GM23338 (cell line): ENCODE data around the gene GLP1R. TPM values are rescaled to one million over a fixed set of nuclear protein-coding genes. Genes with fewer than 3 reads are reported as not detected.

Experiments
- ATAC-seq: fragments of 200-7000 bp; cut with Tn5 transposase; 3 replicates; pipeline ENCODE4 v1.9.1; 2020
- DNase-seq: peaks from one replicate; pipeline ENCODE4 v3.0.0-alpha.2; 2015; ENCODE audit warnings: low spot score
- H2AFZ ChIP-seq: fragments of 200-600 bp; sonication (generic); 2 replicates; pipeline ENCODE4 v1.8.0; 2016; ENCODE audit warnings: antibody characterized with exemption, mild to moderate bottlenecking, moderate library complexity
- H3F3A ChIP-seq: fragments of 200-600 bp; sonication (generic); replicated peaks from 2 replicates; pipeline ENCODE4 v1.8.0; 2017; ENCODE audit warnings: antibody characterized with exemption, mixed run types, low read depth
- H3K27ac ChIP-seq: fragments of 200-600 bp; sonication (generic); 2 replicates; pipeline ENCODE4 v1.6.1; 2016; ENCODE audit warnings: low read depth
- H3K27me3 ChIP-seq: fragments of 200-600 bp; sonication (generic); 2 replicates; pipeline ENCODE4 v1.8.0; 2016; ENCODE audit warnings: mild to moderate bottlenecking, mixed run types, moderate library complexity; ENCODE audit not compliant: insufficient read depth
- H3K36me3 ChIP-seq: fragments of 200-600 bp; sonication (generic); 2 replicates; pipeline ENCODE4 v1.8.0; 2016; ENCODE audit warnings: mild to moderate bottlenecking; ENCODE audit not compliant: insufficient read depth
- H3K4me1 ChIP-seq: fragments of 200-600 bp; sonication (generic); 2 replicates; pipeline ENCODE4 v1.8.0; 2016; ENCODE audit warnings: mild to moderate bottlenecking, moderate library complexity; ENCODE audit not compliant: insufficient read depth
- H3K4me2 ChIP-seq: fragments of 200-600 bp; sonication (generic); 2 replicates; pipeline ENCODE4 v1.7.1; 2017; ENCODE audit warnings: mixed run types
- H3K4me3 ChIP-seq: fragments of 200-600 bp; sonication (generic); 2 replicates; pipeline ENCODE4 v1.6.1; 2016; ENCODE audit warnings: mixed run types
- H3K79me2 ChIP-seq: fragments of 200-600 bp; sonication (generic); replicated peaks from 2 replicates; pipeline ENCODE4 v1.8.0; 2017; ENCODE audit warnings: mild to moderate bottlenecking; ENCODE audit not compliant: insufficient read depth
- H3K9me2 ChIP-seq: fragments of 200-600 bp; sonication (generic); 2 replicates; pipeline ENCODE4 v1.8.0; 2017; ENCODE audit not compliant: insufficient read depth
- H4K20me1 ChIP-seq: fragments of 200-600 bp; sonication (generic); replicated peaks from 2 replicates; pipeline ENCODE4 v1.8.0; 2017; ENCODE audit warnings: mild to moderate bottlenecking; ENCODE audit not compliant: insufficient read depth
- H3K27ac Mint-ChIP-seq: 2 replicates; pipeline ENCODE4 v1.8.0; 2020; ENCODE audit warnings: inconsistent platforms, mild to moderate bottlenecking, moderate library complexity, mixed read lengths
- H3K27me3 Mint-ChIP-seq: 3 replicates; pipeline ENCODE4 v1.8.0; 2022; ENCODE audit warnings: low read depth, mild to moderate bottlenecking, moderate library complexity, mixed read lengths, inconsistent platforms; ENCODE audit not compliant: insufficient read depth, poor library complexity
- H3K36me3 Mint-ChIP-seq: 3 replicates; pipeline ENCODE4 v1.8.0; 2021; ENCODE audit warnings: low read depth, mild to moderate bottlenecking, inconsistent platforms, moderate library complexity, mixed read lengths
- H3K4me1 Mint-ChIP-seq: 3 replicates; pipeline ENCODE4 v1.8.0; 2020; ENCODE audit warnings: mild to moderate bottlenecking, inconsistent platforms, mixed read lengths
- H3K4me3 Mint-ChIP-seq: 3 replicates; pipeline ENCODE4 v1.8.0; 2021; ENCODE audit warnings: moderate library complexity, mild to moderate bottlenecking, inconsistent platforms, mixed read lengths
- H3K9me3 Mint-ChIP-seq: 3 replicates; pipeline ENCODE4 v1.8.0; 2020; ENCODE audit warnings: moderate library complexity, mild to moderate bottlenecking, inconsistent platforms, mixed read lengths
- CREB1 ChIP-seq: fragments of 250-450 bp; sonication (Bioruptor Pico); IDR thresholded peaks from 2 replicates; pipeline ENCODE4 v1.5.0; 2020; ENCODE audit warnings: low read depth, mild to moderate bottlenecking, moderate library complexity
- EZH2phosphoT487 ChIP-seq: fragments of 200-600 bp; sonication (generic); IDR thresholded peaks from one replicate; pipeline ENCODE4 v1.8.1; 2018; ENCODE audit warnings: antibody characterized with exemption; ENCODE audit not compliant: unreplicated experiment
- JUNB ChIP-seq: IDR thresholded peaks from one replicate; pipeline ENCODE4 v1.6.1; 2016; ENCODE audit warnings: antibody characterized with exemption; ENCODE audit not compliant: unreplicated experiment
- NANOG ChIP-seq: IDR thresholded peaks from 2 replicates; pipeline ENCODE4 v1.6.1; 2016; ENCODE audit warnings: antibody characterized with exemption, borderline replicate concordance
- POLR2AphosphoS5 ChIP-seq: IDR thresholded peaks from 2 replicates; pipeline ENCODE4 v1.6.1; 2016; ENCODE audit warnings: antibody characterized with exemption, low read depth
- STAT1 ChIP-seq: IDR thresholded peaks from one replicate; pipeline ENCODE4 v1.6.1; 2016; ENCODE audit warnings: antibody characterized with exemption; ENCODE audit not compliant: unreplicated experiment
- ZNF114 ChIP-seq: fragments of 250-450 bp; sonication (Bioruptor Pico); IDR thresholded peaks from 2 replicates; pipeline ENCODE4 v1.5.0; 2020; ENCODE audit warnings: mild to moderate bottlenecking, moderate library complexity
- ZNF331 ChIP-seq: fragments of 250-450 bp; sonication (Bioruptor Pico); IDR thresholded peaks from 2 replicates; pipeline ENCODE4 v1.5.0; 2020; ENCODE audit warnings: low read depth, mild to moderate bottlenecking, moderate library complexity
- polyA plus RNA-seq: library from polyadenylated mRNA; unstranded; fragments of >200 nt; fragmentation: Nextera tagmentation; extraction: Ambion mirVana; gene quantifications from 2 replicates; pipeline ENCODE4 v1.2.1, GENCODE V29; 2016
- total RNA-seq: library from RNA; depleted of rRNA; stranded (reverse); fragments of >200 nt; shearing (Covaris generic); gene quantifications from 2 replicates; pipeline ENCODE4 v1.2.3, GENCODE V29; 2014
- TF ChIP-seq, protein P1 (sequence below): fragments of 250-450 bp; sonication (Bioruptor Pico); IDR thresholded peaks from 2 replicates; pipeline ENCODE4 v1.5.0; 2020; ENCODE audit warnings: mild to moderate bottlenecking, moderate library complexity
- TF ChIP-seq, protein P2 (sequence below): IDR thresholded peaks from one replicate; pipeline ENCODE4 v1.6.1; 2018; ENCODE audit warnings: antibody characterized with exemption; ENCODE audit not compliant: unreplicated experiment
- TF ChIP-seq, protein P3 (sequence below), 2 experiments: fragments of 200-600 bp in 1 of 2; sonication (generic) in 1 of 2; conservative IDR thresholded peaks; 2 replicates each; pipeline versions ENCODE4 v1.5.1 to v1.6.1; 2016 to 2017; ENCODE audit warnings: antibody characterized with exemption in 2 of 2, low read depth in 2 of 2, mild to moderate bottlenecking in 2 of 2, moderate library complexity in 1 of 2

Gene GLP1R
- total and polyA plus RNA-seq, 2 experiments from 2014 or later = 0.42 to 3.7 TPM

DNA sequence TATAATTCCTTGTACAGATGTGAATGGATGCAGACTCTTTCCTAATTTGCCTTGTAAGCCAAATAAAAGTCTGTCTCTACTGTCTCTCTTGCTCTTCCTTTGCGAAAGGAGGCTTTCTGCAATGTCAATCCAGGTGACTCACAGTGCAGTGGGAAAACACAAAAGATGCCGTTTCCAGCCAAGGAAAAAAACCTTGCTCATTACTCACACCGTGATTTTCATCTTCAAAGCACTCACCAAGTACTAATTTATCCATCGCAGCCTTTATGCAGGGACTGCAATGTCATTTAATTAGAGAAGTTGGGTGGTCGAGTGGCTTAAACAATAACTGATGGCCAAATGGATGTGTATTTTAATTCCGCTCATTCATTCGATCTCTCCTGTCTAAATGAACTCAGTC lies 42.6 kb downstream of the GLP1R start:
- H3K36me3 ChIP-seq = no peaks in the 10 kb centered on the region
- Mint-ChIP-seq H3K4me3 (no peak overlapping the region; the same call in 2 of the 3 replicates), H3K27ac (no peak overlapping the region), H3K36me3 (no peaks in the 10 kb centered on the region; the same call in 2 of the 3 replicates), H3K9me3 (no peaks in the 10 kb centered on the region), H3K4me1 (peaks cover 58% of the 10 kb centered on the region), H3K27me3 (peaks cover 6% of the 10 kb centered on the region)
- H3K4me1 ChIP-seq = peaks cover 10% of the 10 kb centered on the region
- no peak for ATAC-seq
- no peaks in the 10 kb centered on the region for H3K9me2 ChIP-seq
- no peaks in the 10 kb centered on the region for H3K27me3 ChIP-seq
- no peaks in the 10 kb centered on the region for H3K79me2 ChIP-seq
- H3F3A ChIP-seq = no peaks in the 10 kb centered on the region
- H4K20me1 ChIP-seq = no peaks in the 10 kb centered on the region
- no peak overlapping the region for H3K27ac ChIP-seq
- TF ChIP-seq JUNB (no peak), EZH2phosphoT487 (no peak), CREB1 (CRISPR knock-in tag) (no peak), POLR2AphosphoS5 (no peak), ZNF114 (CRISPR knock-in tag) (no peak), STAT1 (no peak), ZNF331 (CRISPR knock-in tag) (no peak), NANOG (no peak)
- TF ChIP-seq, protein P1, sequence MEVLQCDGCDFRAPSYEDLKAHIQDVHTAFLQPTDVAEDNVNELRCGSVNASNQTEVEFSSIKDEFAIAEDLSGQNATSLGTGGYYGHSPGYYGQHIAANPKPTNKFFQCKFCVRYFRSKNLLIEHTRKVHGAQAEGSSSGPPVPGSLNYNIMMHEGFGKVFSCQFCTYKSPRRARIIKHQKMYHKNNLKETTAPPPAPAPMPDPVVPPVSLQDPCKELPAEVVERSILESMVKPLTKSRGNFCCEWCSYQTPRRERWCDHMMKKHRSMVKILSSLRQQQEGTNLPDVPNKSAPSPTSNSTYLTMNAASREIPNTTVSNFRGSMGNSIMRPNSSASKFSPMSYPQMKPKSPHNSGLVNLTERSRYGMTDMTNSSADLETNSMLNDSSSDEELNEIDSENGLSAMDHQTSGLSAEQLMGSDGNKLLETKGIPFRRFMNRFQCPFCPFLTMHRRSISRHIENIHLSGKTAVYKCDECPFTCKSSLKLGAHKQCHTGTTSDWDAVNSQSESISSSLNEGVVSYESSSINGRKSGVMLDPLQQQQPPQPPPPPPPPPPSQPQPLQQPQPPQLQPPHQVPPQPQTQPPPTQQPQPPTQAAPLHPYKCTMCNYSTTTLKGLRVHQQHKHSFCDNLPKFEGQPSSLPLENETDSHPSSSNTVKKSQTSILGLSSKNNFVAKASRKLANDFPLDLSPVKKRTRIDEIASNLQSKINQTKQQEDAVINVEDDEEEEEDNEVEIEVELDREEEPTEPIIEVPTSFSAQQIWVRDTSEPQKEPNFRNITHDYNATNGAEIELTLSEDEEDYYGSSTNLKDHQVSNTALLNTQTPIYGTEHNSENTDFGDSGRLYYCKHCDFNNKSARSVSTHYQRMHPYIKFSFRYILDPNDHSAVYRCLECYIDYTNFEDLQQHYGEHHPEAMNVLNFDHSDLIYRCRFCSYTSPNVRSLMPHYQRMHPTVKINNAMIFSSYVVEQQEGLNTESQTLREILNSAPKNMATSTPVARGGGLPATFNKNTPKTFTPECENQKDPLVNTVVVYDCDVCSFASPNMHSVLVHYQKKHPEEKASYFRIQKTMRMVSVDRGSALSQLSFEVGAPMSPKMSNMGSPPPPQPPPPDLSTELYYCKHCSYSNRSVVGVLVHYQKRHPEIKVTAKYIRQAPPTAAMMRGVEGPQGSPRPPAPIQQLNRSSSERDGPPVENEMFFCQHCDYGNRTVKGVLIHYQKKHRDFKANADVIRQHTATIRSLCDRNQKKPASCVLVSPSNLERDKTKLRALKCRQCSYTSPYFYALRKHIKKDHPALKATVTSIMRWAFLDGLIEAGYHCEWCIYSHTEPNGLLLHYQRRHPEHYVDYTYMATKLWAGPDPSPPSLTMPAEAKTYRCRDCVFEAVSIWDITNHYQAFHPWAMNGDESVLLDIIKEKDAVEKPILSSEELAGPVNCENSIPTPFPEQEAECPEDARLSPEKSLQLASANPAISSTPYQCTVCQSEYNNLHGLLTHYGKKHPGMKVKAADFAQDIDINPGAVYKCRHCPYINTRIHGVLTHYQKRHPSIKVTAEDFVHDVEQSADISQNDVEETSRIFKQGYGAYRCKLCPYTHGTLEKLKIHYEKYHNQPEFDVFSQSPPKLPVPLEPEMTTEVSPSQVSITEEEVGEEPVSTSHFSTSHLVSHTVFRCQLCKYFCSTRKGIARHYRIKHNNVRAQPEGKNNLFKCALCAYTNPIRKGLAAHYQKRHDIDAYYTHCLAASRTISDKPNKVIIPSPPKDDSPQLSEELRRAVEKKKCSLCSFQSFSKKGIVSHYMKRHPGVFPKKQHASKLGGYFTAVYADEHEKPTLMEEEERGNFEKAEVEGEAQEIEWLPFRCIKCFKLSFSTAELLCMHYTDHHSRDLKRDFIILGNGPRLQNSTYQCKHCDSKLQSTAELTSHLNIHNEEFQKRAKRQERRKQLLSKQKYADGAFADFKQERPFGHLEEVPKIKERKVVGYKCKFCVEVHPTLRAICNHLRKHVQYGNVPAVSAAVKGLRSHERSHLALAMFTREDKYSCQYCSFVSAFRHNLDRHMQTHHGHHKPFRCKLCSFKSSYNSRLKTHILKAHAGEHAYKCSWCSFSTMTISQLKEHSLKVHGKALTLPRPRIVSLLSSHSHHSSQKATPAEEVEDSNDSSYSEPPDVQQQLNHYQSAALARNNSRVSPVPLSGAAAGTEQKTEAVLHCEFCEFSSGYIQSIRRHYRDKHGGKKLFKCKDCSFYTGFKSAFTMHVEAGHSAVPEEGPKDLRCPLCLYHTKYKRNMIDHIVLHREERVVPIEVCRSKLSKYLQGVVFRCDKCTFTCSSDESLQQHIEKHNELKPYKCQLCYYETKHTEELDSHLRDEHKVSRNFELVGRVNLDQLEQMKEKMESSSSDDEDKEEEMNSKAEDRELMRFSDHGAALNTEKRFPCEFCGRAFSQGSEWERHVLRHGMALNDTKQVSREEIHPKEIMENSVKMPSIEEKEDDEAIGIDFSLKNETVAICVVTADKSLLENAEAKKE (CRISPR knock-in tag) = no peak
- TF ChIP-seq, protein P2, sequence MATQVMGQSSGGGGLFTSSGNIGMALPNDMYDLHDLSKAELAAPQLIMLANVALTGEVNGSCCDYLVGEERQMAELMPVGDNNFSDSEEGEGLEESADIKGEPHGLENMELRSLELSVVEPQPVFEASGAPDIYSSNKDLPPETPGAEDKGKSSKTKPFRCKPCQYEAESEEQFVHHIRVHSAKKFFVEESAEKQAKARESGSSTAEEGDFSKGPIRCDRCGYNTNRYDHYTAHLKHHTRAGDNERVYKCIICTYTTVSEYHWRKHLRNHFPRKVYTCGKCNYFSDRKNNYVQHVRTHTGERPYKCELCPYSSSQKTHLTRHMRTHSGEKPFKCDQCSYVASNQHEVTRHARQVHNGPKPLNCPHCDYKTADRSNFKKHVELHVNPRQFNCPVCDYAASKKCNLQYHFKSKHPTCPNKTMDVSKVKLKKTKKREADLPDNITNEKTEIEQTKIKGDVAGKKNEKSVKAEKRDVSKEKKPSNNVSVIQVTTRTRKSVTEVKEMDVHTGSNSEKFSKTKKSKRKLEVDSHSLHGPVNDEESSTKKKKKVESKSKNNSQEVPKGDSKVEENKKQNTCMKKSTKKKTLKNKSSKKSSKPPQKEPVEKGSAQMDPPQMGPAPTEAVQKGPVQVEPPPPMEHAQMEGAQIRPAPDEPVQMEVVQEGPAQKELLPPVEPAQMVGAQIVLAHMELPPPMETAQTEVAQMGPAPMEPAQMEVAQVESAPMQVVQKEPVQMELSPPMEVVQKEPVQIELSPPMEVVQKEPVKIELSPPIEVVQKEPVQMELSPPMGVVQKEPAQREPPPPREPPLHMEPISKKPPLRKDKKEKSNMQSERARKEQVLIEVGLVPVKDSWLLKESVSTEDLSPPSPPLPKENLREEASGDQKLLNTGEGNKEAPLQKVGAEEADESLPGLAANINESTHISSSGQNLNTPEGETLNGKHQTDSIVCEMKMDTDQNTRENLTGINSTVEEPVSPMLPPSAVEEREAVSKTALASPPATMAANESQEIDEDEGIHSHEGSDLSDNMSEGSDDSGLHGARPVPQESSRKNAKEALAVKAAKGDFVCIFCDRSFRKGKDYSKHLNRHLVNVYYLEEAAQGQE = no peak
- TF ChIP-seq, protein P3, sequence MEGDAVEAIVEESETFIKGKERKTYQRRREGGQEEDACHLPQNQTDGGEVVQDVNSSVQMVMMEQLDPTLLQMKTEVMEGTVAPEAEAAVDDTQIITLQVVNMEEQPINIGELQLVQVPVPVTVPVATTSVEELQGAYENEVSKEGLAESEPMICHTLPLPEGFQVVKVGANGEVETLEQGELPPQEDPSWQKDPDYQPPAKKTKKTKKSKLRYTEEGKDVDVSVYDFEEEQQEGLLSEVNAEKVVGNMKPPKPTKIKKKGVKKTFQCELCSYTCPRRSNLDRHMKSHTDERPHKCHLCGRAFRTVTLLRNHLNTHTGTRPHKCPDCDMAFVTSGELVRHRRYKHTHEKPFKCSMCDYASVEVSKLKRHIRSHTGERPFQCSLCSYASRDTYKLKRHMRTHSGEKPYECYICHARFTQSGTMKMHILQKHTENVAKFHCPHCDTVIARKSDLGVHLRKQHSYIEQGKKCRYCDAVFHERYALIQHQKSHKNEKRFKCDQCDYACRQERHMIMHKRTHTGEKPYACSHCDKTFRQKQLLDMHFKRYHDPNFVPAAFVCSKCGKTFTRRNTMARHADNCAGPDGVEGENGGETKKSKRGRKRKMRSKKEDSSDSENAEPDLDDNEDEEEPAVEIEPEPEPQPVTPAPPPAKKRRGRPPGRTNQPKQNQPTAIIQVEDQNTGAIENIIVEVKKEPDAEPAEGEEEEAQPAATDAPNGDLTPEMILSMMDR (conservative IDR thresholded peaks at IDR 0.05; ENCODE audit: low read depth in 2 of 2) = no peak
- no peak overlapping the region for H3K4me2 ChIP-seq
- no peak overlapping the region for H3K4me3 ChIP-seq
- H2AFZ ChIP-seq = no peak overlapping the region
- no peak for DNase-seq
